HL-60 (cell line): Measurements from ENCODE around the gene ZNF691.
"Not testable (repeated sequence)": the region's sequence is repeated elsewhere in the genome, so short reads cannot be mapped to it uniquely, and the experiment has no call there.

ENCODE experiments used
- DNase-seq, 2 experiments: peaks; one replicate each; pipeline ENCODE4 v3.0.0-alpha.2; 2010 to 2020; ENCODE audit warnings: low read depth in 1 of 2, low spot score in 1 of 2
- H3K27ac ChIP-seq: fragments of 250-450 bp; sonication (Bioruptor Pico); replicated peaks from 2 replicates; pipeline ENCODE4 v1.5.1; 2020; ENCODE audit warnings: mild to moderate bottlenecking, moderate library complexity
- H3K27me3 ChIP-seq: fragments of 250-450 bp; sonication (Bioruptor Pico); 2 replicates; pipeline ENCODE4 v1.5.1; 2021; ENCODE audit warnings: mild to moderate bottlenecking, moderate library complexity; ENCODE audit not compliant: insufficient read depth, poor library complexity, severe bottlenecking
- H3K4me3 ChIP-seq: replicated peaks from 2 replicates; pipeline ENCODE4 v1.5.1; 2011; ENCODE audit warnings: mild to moderate bottlenecking, control low read depth, low read length; ENCODE audit not compliant: insufficient read depth
- CTCF ChIP-seq: IDR thresholded peaks from one replicate; pipeline ENCODE4 v1.5.1; 2011; ENCODE audit warnings: low read length, control low read depth, inconsistent platforms; ENCODE audit not compliant: insufficient read depth
- GABPA ChIP-seq: IDR thresholded peaks from 2 replicates; pipeline ENCODE4 v1.6.1; 2012; ENCODE audit warnings: low read depth
- POLR2AphosphoS5 ChIP-seq: IDR thresholded peaks from 2 replicates; pipeline ENCODE4 v1.6.1; 2012; ENCODE audit warnings: low read depth
- REST ChIP-seq: IDR thresholded peaks from 2 replicates; pipeline ENCODE4 v1.6.1; 2012; ENCODE audit warnings: low read depth; ENCODE audit not compliant: insufficient replicate concordance
- SPI1 ChIP-seq: IDR thresholded peaks from 2 replicates; pipeline ENCODE4 v1.6.1; 2012; ENCODE audit warnings: low read depth, mild to moderate bottlenecking, borderline replicate concordance

ZNF691 gene

GRCh38 chr1:42860339-42861013 is 14.1 kb downstream of the ZNF691 start:
- TF ChIP-seq SPI1 (no peak), GABPA (no peak), CTCF (no peak), REST (no peak), POLR2AphosphoS5 (no peak)
- no peak overlapping the region for H3K4me3 ChIP-seq

GRCh38 chr1:42861014-42861399 is 14.6 kb downstream of the ZNF691 start:
- H3K27ac ChIP-seq, result no peak overlapping the region
- H3K4me3 ChIP-seq, result no peak overlapping the region
- TF ChIP-seq REST (no peak), POLR2AphosphoS5 (no peak), SPI1 (no peak), CTCF (no peak), GABPA (no peak)
- H3K27me3 ChIP-seq, result no peaks in the 10 kb centered on the region
- DNase-seq, result no peak

More at GRCh38 chr1:42860339-42861013, 14.1 kb downstream of the ZNF691 start:
- H3K27ac ChIP-seq, result no peak overlapping the region
- DNase-seq, result no peak
- no peaks in the 10 kb centered on the region for H3K27me3 ChIP-seq

GRCh38 chr1:42866549-42866948 is 20.1 kb downstream of the ZNF691 start:
- no peak for DNase-seq
- no peak overlapping the region for H3K4me3 ChIP-seq
- H3K27me3 ChIP-seq, result no peaks in the 10 kb centered on the region
- H3K27ac ChIP-seq, result no peak overlapping the region
- TF ChIP-seq CTCF (no peak), REST (no peak), GABPA (no peak), SPI1 (no peak), POLR2AphosphoS5 (no peak)

- not testable (repeated sequence) for H3K27ac ChIP-seq, DNase-seq, H3K4me3 ChIP-seq, H3K27me3 ChIP-seq
Observed at GRCh38 chr1:42868466-42868865, 22.1 kb downstream of the ZNF691 start.

GRCh38 chr1:42869254-42869653 is 22.8 kb downstream of the ZNF691 start:
- H3K4me3 ChIP-seq, H3K27me3 ChIP-seq, H3K27ac ChIP-seq, DNase-seq: not testable (repeated sequence)

GRCh38 chr1:42869751-42870150 is 23.3 kb downstream of the ZNF691 start:
- not testable (repeated sequence) for H3K27ac ChIP-seq, DNase-seq, H3K27me3 ChIP-seq, H3K4me3 ChIP-seq
